ENCODE measurements around the gene MTA1.

DNA sequence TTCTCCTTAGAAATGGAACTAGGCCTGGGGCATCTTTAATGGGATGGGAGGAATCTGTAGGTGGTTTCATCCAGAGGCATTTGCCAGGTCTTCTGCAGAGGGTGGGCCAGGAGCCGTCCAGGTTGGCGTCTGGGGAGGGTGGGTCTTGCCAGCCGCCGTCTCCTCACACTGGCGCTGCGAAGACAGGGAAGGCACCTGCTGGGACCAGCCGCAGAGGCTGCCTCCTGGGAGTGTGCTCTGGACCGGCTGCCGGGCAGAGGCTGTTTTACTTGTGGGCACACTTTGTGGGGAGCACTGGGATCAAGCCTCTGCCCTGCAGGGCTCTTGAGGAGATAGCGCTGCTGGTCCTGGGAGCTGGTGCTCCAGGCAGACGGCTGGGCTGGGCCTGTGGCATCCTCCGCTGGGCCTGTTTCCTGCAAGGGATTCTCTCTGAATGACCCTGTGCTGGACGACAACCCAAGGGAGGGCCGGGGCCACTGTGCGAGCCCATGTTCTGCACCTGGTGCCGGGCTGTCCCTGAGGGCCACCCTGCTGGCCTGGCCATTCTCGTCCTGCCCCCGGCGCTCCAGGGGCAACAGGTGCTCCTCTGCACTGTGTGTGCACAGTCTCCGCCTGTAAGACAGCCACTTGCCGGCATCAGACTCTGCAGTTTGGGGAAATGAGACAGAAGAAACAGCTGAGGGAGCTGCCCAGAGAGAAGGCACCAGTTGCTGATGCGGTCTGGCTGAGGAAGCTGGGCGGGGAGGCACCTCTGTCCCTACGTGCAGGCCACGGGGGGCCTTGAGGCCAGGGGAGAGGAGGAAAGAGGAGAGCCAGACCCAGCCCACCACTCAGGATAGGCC lies 31.3 kb upstream of the MTA1 start:
- TF ChIP-seq, protein P1, sequence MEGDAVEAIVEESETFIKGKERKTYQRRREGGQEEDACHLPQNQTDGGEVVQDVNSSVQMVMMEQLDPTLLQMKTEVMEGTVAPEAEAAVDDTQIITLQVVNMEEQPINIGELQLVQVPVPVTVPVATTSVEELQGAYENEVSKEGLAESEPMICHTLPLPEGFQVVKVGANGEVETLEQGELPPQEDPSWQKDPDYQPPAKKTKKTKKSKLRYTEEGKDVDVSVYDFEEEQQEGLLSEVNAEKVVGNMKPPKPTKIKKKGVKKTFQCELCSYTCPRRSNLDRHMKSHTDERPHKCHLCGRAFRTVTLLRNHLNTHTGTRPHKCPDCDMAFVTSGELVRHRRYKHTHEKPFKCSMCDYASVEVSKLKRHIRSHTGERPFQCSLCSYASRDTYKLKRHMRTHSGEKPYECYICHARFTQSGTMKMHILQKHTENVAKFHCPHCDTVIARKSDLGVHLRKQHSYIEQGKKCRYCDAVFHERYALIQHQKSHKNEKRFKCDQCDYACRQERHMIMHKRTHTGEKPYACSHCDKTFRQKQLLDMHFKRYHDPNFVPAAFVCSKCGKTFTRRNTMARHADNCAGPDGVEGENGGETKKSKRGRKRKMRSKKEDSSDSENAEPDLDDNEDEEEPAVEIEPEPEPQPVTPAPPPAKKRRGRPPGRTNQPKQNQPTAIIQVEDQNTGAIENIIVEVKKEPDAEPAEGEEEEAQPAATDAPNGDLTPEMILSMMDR (IDR thresholded peaks at IDR 0.05) = no peak
- TF ChIP-seq POLR2A (IDR thresholded peaks at IDR 0.05) (no peak), EP300 (IDR thresholded peaks at IDR 0.05) (no peak)
